Psoas muscle (tissue), 8 donors: ENCODE measurements around the gene TTYH1. TPM values are rescaled to one million over a fixed set of nuclear protein-coding genes. Genes with fewer than 3 reads are reported as not detected.
A peak's percentile ranks its signal among the peaks of the same experiment; 100 is the strongest.
"Not testable (repeated sequence)": the region's sequence is repeated elsewhere in the genome, so short reads cannot be mapped to it uniquely, and the experiment has no call there.

Experiments used
- ATAC-seq, 4 donors: fragments of 200-7000 bp; cut with Tn5 transposase; one replicate each; pipeline ENCODE4 v1.9.1; 2020; ENCODE audit warnings: moderate library complexity in 3 of 4, mild to moderate bottlenecking in 2 of 4
- DNase-seq, 2 donors: peaks; one replicate each; pipeline ENCODE4 v3.0.0-alpha.2; 2020
- H3K27ac ChIP-seq: fragments of 200-600 bp; one replicate; pipeline ENCODE4 v1.8.0; 2022
- H3K27me3 ChIP-seq, 3 donors: fragments of 200-600 bp in 1 of 3; one replicate each; pipeline versions ENCODE4 v1.6.1 to v1.8.0; 2013 to 2022; ENCODE audit warnings: low read length in 2 of 3, mild to moderate bottlenecking in 2 of 3, moderate library complexity in 1 of 3; ENCODE audit not compliant: insufficient read depth in 3 of 3
- H3K36me3 ChIP-seq, 2 donors: fragments of 200-600 bp in 1 of 2; one replicate each; pipeline versions ENCODE4 v1.6.1 to v1.8.0; 2013 to 2022; ENCODE audit warnings: low read depth in 1 of 2, mild to moderate bottlenecking in 1 of 2, moderate library complexity in 1 of 2; ENCODE audit not compliant: insufficient read depth in 1 of 2
- H3K4me1 ChIP-seq: fragments of 200-600 bp; one replicate; pipeline ENCODE4 v1.8.0; 2022
- H3K4me3 ChIP-seq: fragments of 200-600 bp; one replicate; pipeline ENCODE4 v1.8.0; 2022; ENCODE audit warnings: mild to moderate bottlenecking
- H3K9me3 ChIP-seq: fragments of 200-600 bp; one replicate; pipeline ENCODE4 v1.8.0; 2022
- CTCF ChIP-seq: fragments of 200-600 bp; IDR thresholded peaks from one replicate; pipeline ENCODE4 v1.8.0; 2022; ENCODE audit warnings: antibody characterized with exemption
- WGBS, 3 donors: extraction: QIAGEN DNeasy Blood & Tissue Kit; methylation state at CpG; one replicate each; pipeline versions ENCODE4 v1.1.6 to v1.1.7; 2013; 5-methylcytosine and 5-hydroxymethylcytosine counted together
- intact Hi-C, 2 donors: fragments of 100-400 bp; cut with DNase I; formaldehyde crosslinking; loops; one replicate each; pipeline versions ENCODE4 v1.11.0 to v1.14.2; 2022
- long read RNA-seq, 2 donors: library from polyadenylated mRNA; unstranded; transcript quantifications; one replicate each; pipeline ENCODE4 v2.0.0, GENCODE V29; 2021
- polyA plus RNA-seq, 3 donors: library from polyadenylated mRNA; stranded (reverse); fragments of 200-250 nt; gene quantifications; one replicate each; pipeline ENCODE4 v1.2.3, GENCODE V29; 2013
- total RNA-seq, 4 donors: library from RNA; stranded (reverse); fragmentation: NEBNext Ultra II Directional in 2 of 4; extraction: Animal tissue kit (Norgen Biotek cat#: 25700) in 2 of 4; gene quantifications; one replicate each; pipeline versions ENCODE4 v1.2.1 to v1.2.4, GENCODE V29; 2021 to 2023
- donor health status: healthy with polysubstance abuse.
- donor health status: DM: no; HTN: no; CAD: no; lungs with moderate emphysema.
- donor health status: Bipolar disorder and iron deficiency.
- donor health status: healthy.
- donor health status: DM: yes; HTN: yes; CAD: no.
- donor health status: DM: no; HTN: no; CAD: no.
- donor health status: DM: no; HTN: no; CAD: no.
- donor health status: DM: yes; HTN: yes; CAD: no.

TTYH1 gene
- 1 to 10 TPM in 1 of 4 donors, under 1 TPM in 2, not detected in 1; 0.34 to 1.9 (median 0.67) TPM for total RNA-seq
- polyA plus RNA-seq, result under 1 TPM; 0.38 to 0.63 (median 0.40) TPM
- long read RNA-seq, donor 1, partial matches to known transcripts, result 0 of 1 reads
- long read RNA-seq, donor 1, other reads (novel, unspliced or antisense), result 1 of 1 reads
- long read RNA-seq, donor 2, partial matches to known transcripts, result 0 of 1 reads
- long read RNA-seq, donor 2, other reads (novel, unspliced or antisense), result 0 of 1 reads

GRCh38 chr19:54415208-54415900 lies at the start of gene TTYH1:
TSS of gene TTYH1 (plus strand) at chr19:54415464. CDS start at chr19:54415553, 89 bp downstream.
- Histone ChIP-seq H3K27me3 (peaks cover 0 to 61% (median 22%) of the 10 kb centered on the region in 3 donors), H3K4me1 (no peaks in the 10 kb centered on the region), H3K9me3 (no peaks in the 10 kb centered on the region), H3K36me3 (no peaks in the 10 kb centered on the region), H3K4me3 (no peak within 1 kb of the TSS), H3K27ac (no peak within 1 kb of the TSS)
- TF ChIP-seq CTCF, result peak; percentile 14
- 1 to 3% (median 2%) methylated on average over 39 to 66 of the region's 68 CpGs for WGBS, 3 donors
- DNase-seq (no peak), ATAC-seq (no peak)
- intact Hi-C loops, result no loop called here

- H3K4me3 ChIP-seq, H3K27me3 ChIP-seq, DNase-seq, H3K36me3 ChIP-seq, H3K9me3 ChIP-seq, ATAC-seq, H3K27ac ChIP-seq, intact Hi-C loops, H3K4me1 ChIP-seq: not testable (repeated sequence)
- 87 to 94% (median 89%) methylated on average over 12 to 13 of the region's 13 CpGs for WGBS, 3 donors
These were observed 49.5 kb upstream of the TTYH1 start for GRCh38 chr19:54365798-54366197.

- Histone ChIP-seq H3K9me3 (no peaks in the 10 kb centered on the region), H3K4me1 (no peaks in the 10 kb centered on the region), H3K27me3 (peaks cover 0 to 2% (median 0%) of the 10 kb centered on the region in 3 donors), H3K4me3 (no peak overlapping the region), H3K36me3 (no peaks in the 10 kb centered on the region), H3K27ac (no peak overlapping the region)
- intact Hi-C loops, result no loop called here
- WGBS, 3 donors, result 51 to 57% (median 55%) methylated on average over 6 of the region's 6 CpGs
- ATAC-seq, result no peak
- no peak for DNase-seq
- no peak for TF ChIP-seq CTCF
These were observed 48.5 kb upstream of the TTYH1 start for GRCh38 chr19:54366811-54367210.

- DNase-seq, result no peak
- Histone ChIP-seq H3K27me3 (peaks cover 0 to 2% (median 0%) of the 10 kb centered on the region in 3 donors), H3K4me3 (peak overlapping the region; percentile 15), H3K36me3 (no peaks in the 10 kb centered on the region), H3K27ac (no peak overlapping the region), H3K4me1 (no peaks in the 10 kb centered on the region), H3K9me3 (no peaks in the 10 kb centered on the region)
- no peak for ATAC-seq
- intact Hi-C loops, result no loop called here
- no peak for TF ChIP-seq CTCF
- 62 to 67% (median 63%) methylated on average over 8 of the region's 8 CpGs for WGBS, 3 donors
These were observed 46.1 kb upstream of the TTYH1 start for GRCh38 chr19:54369082-54369687.

- peak overlapping the region; percentile 15 for H3K4me3 ChIP-seq
- intact Hi-C loops, H3K27ac ChIP-seq, DNase-seq, H3K36me3 ChIP-seq, ATAC-seq, H3K27me3 ChIP-seq, H3K4me1 ChIP-seq, H3K9me3 ChIP-seq: not testable (repeated sequence)
- WGBS, 3 donors, result 69 to 80% (median 74%) methylated on average over 12 to 14 of the region's 19 CpGs
These were observed 45.4 kb upstream of the TTYH1 start for GRCh38 chr19:54369688-54370433.

- DNase-seq, H3K36me3 ChIP-seq, H3K27ac ChIP-seq, H3K9me3 ChIP-seq, intact Hi-C loops, ATAC-seq, H3K27me3 ChIP-seq, H3K4me1 ChIP-seq, H3K4me3 ChIP-seq: not testable (repeated sequence)
- 67 to 76% (median 73%) methylated on average over 7 to 8 of the region's 10 CpGs for WGBS, 3 donors
These were observed 44.8 kb upstream of the TTYH1 start for GRCh38 chr19:54370434-54370796.

GRCh38 chr19:54371453-54371852 lies 43.8 kb upstream of the TTYH1 start:
- ATAC-seq, H3K9me3 ChIP-seq, H3K4me3 ChIP-seq, H3K27ac ChIP-seq, intact Hi-C loops, H3K27me3 ChIP-seq, DNase-seq, H3K4me1 ChIP-seq, H3K36me3 ChIP-seq: not testable (repeated sequence)
- WGBS, 3 donors, result 70 to 76% (median 72%) methylated on average over 5 of the region's 5 CpGs
